Measurements from ENCODE around the gene SPACA7. TPM values are rescaled to one million over a fixed set of nuclear protein-coding genes. Genes with fewer than 3 reads are reported as not detected.
A peak's percentile ranks its signal among the peaks of the same experiment; 100 is the strongest.

The SPACA7 gene
- total RNA-seq, 1 experiment from 2014 or later = not detected

GRCh38 chr13:112442483-112443090 lies 66.4 kb downstream of the SPACA7 start:
- peaks cover 11 to 12% of the 10 kb centered on the region in 2 experiments for H3K4me1 Mint-ChIP-seq

More at GRCh38 chr13:112442483-112443090, 66.4 kb downstream of the SPACA7 start:
- Histone ChIP-seq H3K79me2 (ENCODE audit: insufficient read depth, low read length) (no peaks in the 10 kb centered on the region), H3K9ac (ENCODE audit: extremely low read depth, insufficient read length, low read length) (no peak overlapping the region), H3K79me1 (ENCODE audit: insufficient read depth, low read depth, low read length, poor library complexity, severe bottlenecking) (no peaks in the 10 kb centered on the region), H2BK5ac (ENCODE audit: insufficient read length, low read length) (no peak overlapping the region), H3K27me3 (ENCODE audit: insufficient read depth, low read length) (no peaks in the 10 kb centered on the region; the same call in 1 of the 2 replicates), H2BK15ac (ENCODE audit: low read depth, low read length) (no peak overlapping the region), H3K23me2 (ENCODE audit: insufficient read length, low read depth, low read length, poor library complexity, severe bottlenecking) (no peaks in the 10 kb centered on the region), H3K23ac (ENCODE audit: insufficient read length, low read depth, low read length) (no peak overlapping the region), H2AFZ (ENCODE audit: low read length) (no peak overlapping the region), H2BK120ac (ENCODE audit: low read depth, low read length, poor library complexity, severe bottlenecking) (no peak overlapping the region), H3K9me3 (ENCODE audit: control insufficient read depth, low read depth, low read length) (peaks cover 4% of the 10 kb centered on the region), H2BK20ac (ENCODE audit: low read depth, low read length, poor library complexity, severe bottlenecking) (no peak overlapping the region), H4K5ac (ENCODE audit: insufficient read length, low read depth, low read length) (no peak overlapping the region), H3K14ac (ENCODE audit: insufficient read depth, low read length) (no peak overlapping the region), H2AK5ac (ENCODE audit: insufficient read length, low read length) (no peak overlapping the region), H3K4ac (ENCODE audit: low read depth, low read length) (no peak overlapping the region), H3K56ac (ENCODE audit: insufficient read length, low read depth, low read length) (no peak overlapping the region), H3K4me2 (ENCODE audit: insufficient read depth, insufficient read length, low read length) (no peak overlapping the region), H4K20me1 (ENCODE audit: control insufficient read depth, insufficient read depth, insufficient read length) (no peaks in the 10 kb centered on the region), H4K8ac (replicated peaks; ENCODE audit: insufficient read length, low read depth, low read length) (no peak overlapping the region), H3K27ac (ENCODE audit: insufficient read length, low read depth, low read length) (no peak overlapping the region), H4K91ac (ENCODE audit: insufficient read length, low read depth, low read length) (no peak overlapping the region), H3T11ph (ENCODE audit: low read length) (no peak overlapping the region), H3K4me1 (ENCODE audit: insufficient read depth, low read length) (no peaks in the 10 kb centered on the region), H2BK12ac (ENCODE audit: insufficient read length, low read depth, low read length) (no peak overlapping the region), H3K18ac (ENCODE audit: insufficient read length, low read depth, low read length) (no peak overlapping the region)
- peak; percentile 49 for DNase-seq
- H3K27me3 Mint-ChIP-seq (ENCODE audit: low read depth) = peaks cover 71% of the 10 kb centered on the region
- no peak for TF ChIP-seq CTCF (conservative IDR thresholded peaks at IDR 0.05)
- no CpG with 5 or more reads among the region's 21 CpGs for WGBS (ENCODE audit: extremely low coverage, insufficient read length, low lambda C conversion rate)
- peaks cover 15% of the 10 kb centered on the region in 2 experiments for H3K9me3 Mint-ChIP-seq
- H3K27ac Mint-ChIP-seq = no peak overlapping the region; a peak in 1 of 7 replicates
- H3K36me3 Mint-ChIP-seq (ENCODE audit: insufficient read depth in 1 of 3, low read depth in 3 of 3) = peaks cover 0 to 12% (median 5%) of the 10 kb centered on the region in 3 experiments; a peak in 3 of 7 replicates
- H3K4me3 Mint-ChIP-seq = no peak overlapping the region
